22Rv1 (cell line): ENCODE results near the gene GPR179.

Source experiments
- ZFX ChIP-seq: fragments of 450-650 bp; IDR thresholded peaks from 2 replicates; pipeline ENCODE4 v1.6.1; 2017; ENCODE audit warnings: antibody characterized with exemption, borderline replicate concordance
- TF ChIP-seq, protein P1 (sequence below): fragments of 450-650 bp; IDR thresholded peaks from 2 replicates; pipeline ENCODE4 v1.5.1; 2017; ENCODE audit warnings: mild to moderate bottlenecking

- TF ChIP-seq, protein P1, sequence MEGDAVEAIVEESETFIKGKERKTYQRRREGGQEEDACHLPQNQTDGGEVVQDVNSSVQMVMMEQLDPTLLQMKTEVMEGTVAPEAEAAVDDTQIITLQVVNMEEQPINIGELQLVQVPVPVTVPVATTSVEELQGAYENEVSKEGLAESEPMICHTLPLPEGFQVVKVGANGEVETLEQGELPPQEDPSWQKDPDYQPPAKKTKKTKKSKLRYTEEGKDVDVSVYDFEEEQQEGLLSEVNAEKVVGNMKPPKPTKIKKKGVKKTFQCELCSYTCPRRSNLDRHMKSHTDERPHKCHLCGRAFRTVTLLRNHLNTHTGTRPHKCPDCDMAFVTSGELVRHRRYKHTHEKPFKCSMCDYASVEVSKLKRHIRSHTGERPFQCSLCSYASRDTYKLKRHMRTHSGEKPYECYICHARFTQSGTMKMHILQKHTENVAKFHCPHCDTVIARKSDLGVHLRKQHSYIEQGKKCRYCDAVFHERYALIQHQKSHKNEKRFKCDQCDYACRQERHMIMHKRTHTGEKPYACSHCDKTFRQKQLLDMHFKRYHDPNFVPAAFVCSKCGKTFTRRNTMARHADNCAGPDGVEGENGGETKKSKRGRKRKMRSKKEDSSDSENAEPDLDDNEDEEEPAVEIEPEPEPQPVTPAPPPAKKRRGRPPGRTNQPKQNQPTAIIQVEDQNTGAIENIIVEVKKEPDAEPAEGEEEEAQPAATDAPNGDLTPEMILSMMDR, result no peak
- no peak for TF ChIP-seq ZFX
Observed at GRCh38 chr17:38351412-38352222, 7.9 kb upstream of the GPR179 start, which contains the start of gene SOCS7.
